Upper lobe of left lung (tissue), 4 donors: ENCODE data around the gene NET1.

Experiments used
- CTCF ChIP-seq, 6 experiments: fragments of 450-650 bp in 4 of 6; fragments of 200-600 bp in 2 of 6; sonication (generic) in 2 of 6; IDR thresholded peaks; one replicate each; pipeline ENCODE4 v1.5.1; 2016 to 2019; ENCODE audit warnings: antibody characterized with exemption in 6 of 6
- EP300 ChIP-seq, 4 donors: sonication (generic); formaldehyde crosslinking; IDR thresholded peaks; one replicate each; pipeline ENCODE4 v1.5.1; 2017; ENCODE audit warnings: antibody characterized with exemption in 4 of 4, control low read depth in 2 of 4

- TF ChIP-seq EP300 (IDR thresholded peaks at IDR 0.05) = no peak
- TF ChIP-seq CTCF (IDR thresholded peaks at IDR 0.05) = no peak
Observed at GRCh38 chr10:5373891-5374611, 38.3 kb upstream of the NET1 start.
